DOHH2 (cell line): Measurements from ENCODE around the gene PTPRK.

Source experiments
- H3F3A ChIP-seq: fragments of 200-600 bp; sonication (generic), shearing (Covaris generic); 2 replicates; pipeline ENCODE4 v1.6.0; 2016; ENCODE audit warnings: antibody characterized with exemption, mild to moderate bottlenecking; ENCODE audit not compliant: control insufficient read depth, insufficient read depth
- H3K27ac ChIP-seq: fragments of 200-600 bp; sonication (generic); 2 replicates; pipeline ENCODE4 v1.5.1; 2014; ENCODE audit warnings: low read depth, mild to moderate bottlenecking, low read length, moderate library complexity
- H3K27me3 ChIP-seq: fragments of 200-600 bp; sonication (generic); 2 replicates; pipeline ENCODE4 v1.6.1; 2014; ENCODE audit warnings: mild to moderate bottlenecking, low read length, mixed read lengths; ENCODE audit not compliant: control insufficient read depth
- H3K36me3 ChIP-seq: fragments of 200-600 bp; sonication (generic); 2 replicates; pipeline ENCODE4 v1.6.1; 2014; ENCODE audit warnings: mild to moderate bottlenecking, low read length, moderate library complexity, mixed read lengths; ENCODE audit not compliant: control insufficient read depth
- H3K4me1 ChIP-seq: fragments of 200-600 bp; sonication (generic); 2 replicates; pipeline ENCODE4 v1.6.1; 2014; ENCODE audit warnings: mild to moderate bottlenecking, low read length, mixed read lengths; ENCODE audit not compliant: control insufficient read depth
- H3K4me2 ChIP-seq: fragments of 200-600 bp; sonication (generic); 2 replicates; pipeline ENCODE4 v1.6.0; 2014; ENCODE audit warnings: mild to moderate bottlenecking, low read length, moderate library complexity
- H3K4me3 ChIP-seq: fragments of 200-600 bp; sonication (generic); 2 replicates; pipeline ENCODE4 v1.5.1; 2014; ENCODE audit warnings: mild to moderate bottlenecking, low read length, mixed read lengths
- H3K79me2 ChIP-seq: fragments of 200-600 bp; sonication (generic); 2 replicates; pipeline ENCODE4 v1.6.1; 2014; ENCODE audit warnings: mild to moderate bottlenecking, low read length, mixed read lengths; ENCODE audit not compliant: control insufficient read depth
- H3K9me2 ChIP-seq: fragments of 200-600 bp; sonication (generic); replicated peaks from 2 replicates; pipeline ENCODE4 v1.6.1; 2014; ENCODE audit warnings: mild to moderate bottlenecking, low read length, mixed read lengths; ENCODE audit not compliant: control insufficient read depth
- H3K9me3 ChIP-seq: fragments of 200-600 bp; sonication (generic); 2 replicates; pipeline ENCODE4 v1.6.1; 2014; ENCODE audit warnings: antibody characterized with exemption, low read length, mixed read lengths; ENCODE audit not compliant: control insufficient read depth, insufficient read depth
- H4K20me1 ChIP-seq: fragments of 200-600 bp; sonication (generic); 2 replicates; pipeline ENCODE4 v1.6.0; 2014; ENCODE audit warnings: low read depth, mild to moderate bottlenecking, antibody characterized with exemption, low read length, moderate library complexity; ENCODE audit not compliant: control insufficient read depth, insufficient read depth
- CTCF ChIP-seq: fragments of 200-600 bp; sonication (generic); IDR thresholded peaks from one replicate; pipeline ENCODE4 v1.5.1; 2014; ENCODE audit warnings: antibody characterized with exemption, mild to moderate bottlenecking, low read depth, low read length; ENCODE audit not compliant: poor library complexity, severe bottlenecking
- EZH2phosphoT487 ChIP-seq: fragments of 200-600 bp; sonication (generic); IDR thresholded peaks from 2 replicates; pipeline ENCODE4 v1.6.1; 2017; ENCODE audit warnings: borderline replicate concordance, mild to moderate bottlenecking, antibody characterized with exemption, low read length, moderate library complexity, mixed read lengths

Gene PTPRK

GRCh38 chr6:127997496-127998164 lies 522.8 kb downstream of the PTPRK start:
- no peaks in the 10 kb centered on the region for H3K4me1 ChIP-seq
- no peaks in the 10 kb centered on the region for H3K36me3 ChIP-seq
- no peak overlapping the region for H3K4me2 ChIP-seq
- no peaks in the 10 kb centered on the region for H3K27me3 ChIP-seq
- H4K20me1 ChIP-seq, result no peaks in the 10 kb centered on the region
- no peaks in the 10 kb centered on the region for H3F3A ChIP-seq
- TF ChIP-seq EZH2phosphoT487, result no peak
- TF ChIP-seq CTCF, result no peak
- H3K9me3 ChIP-seq, result no peaks in the 10 kb centered on the region
- H3K79me2 ChIP-seq, result no peaks in the 10 kb centered on the region
- H3K4me3 ChIP-seq, result no peak overlapping the region
- H3K9me2 ChIP-seq, result no peaks in the 10 kb centered on the region
- no peak overlapping the region for H3K27ac ChIP-seq

- Histone ChIP-seq H3K27ac (no peak overlapping the region), H3K4me1 (no peaks in the 10 kb centered on the region), H3K27me3 (no peaks in the 10 kb centered on the region), H3K4me3 (no peak overlapping the region), H3K79me2 (no peaks in the 10 kb centered on the region), H3K4me2 (no peak overlapping the region), H3K36me3 (no peaks in the 10 kb centered on the region), H3K9me3 (no peaks in the 10 kb centered on the region), H3F3A (no peaks in the 10 kb centered on the region), H4K20me1 (no peaks in the 10 kb centered on the region), H3K9me2 (no peaks in the 10 kb centered on the region)
- no peak for TF ChIP-seq CTCF
- TF ChIP-seq EZH2phosphoT487, result no peak
These were observed 523.5 kb downstream of the PTPRK start for GRCh38 chr6:127996925-127997324.

GRCh38 chr6:127992144-127992543 lies 528.3 kb downstream of the PTPRK start:
- TF ChIP-seq EZH2phosphoT487 (no peak), CTCF (no peak)
- no peaks in the 10 kb centered on the region for H3K36me3 ChIP-seq
- H3K79me2 ChIP-seq, result no peaks in the 10 kb centered on the region
- no peak overlapping the region for H3K4me2 ChIP-seq
- no peak overlapping the region for H3K4me3 ChIP-seq
- H3K9me2 ChIP-seq, result no peaks in the 10 kb centered on the region
- H3K9me3 ChIP-seq, result no peaks in the 10 kb centered on the region
- no peaks in the 10 kb centered on the region for H3K4me1 ChIP-seq
- H3K27ac ChIP-seq, result no peak overlapping the region
- no peaks in the 10 kb centered on the region for H3K27me3 ChIP-seq
- H3F3A ChIP-seq, result no peaks in the 10 kb centered on the region
- no peaks in the 10 kb centered on the region for H4K20me1 ChIP-seq
